H9 (cell line): ENCODE measurements around the gene TMEM183A. TPM values are rescaled to one million over a fixed set of nuclear protein-coding genes. Genes with fewer than 3 reads are reported as not detected.

ENCODE experiments used
- DNase-seq: peaks from one replicate; pipeline ENCODE4 v3.0.0-alpha.2; 2017
- H2AFZ ChIP-seq: one replicate; pipeline ENCODE4 v1.6.1; 2013; ENCODE audit warnings: mild to moderate bottlenecking, low read length, control low read depth, moderate library complexity
- H2AK5ac ChIP-seq: 2 replicates; pipeline ENCODE4 v1.6.1; 2013; ENCODE audit warnings: low read length, control low read depth, mixed read lengths; ENCODE audit not compliant: insufficient read length
- H2BK120ac ChIP-seq: one replicate; pipeline ENCODE4 v1.6.1; 2013; ENCODE audit warnings: low read depth, mild to moderate bottlenecking, low read length, control low read depth, inconsistent platforms; ENCODE audit not compliant: poor library complexity, severe bottlenecking
- H2BK12ac ChIP-seq: 2 replicates; pipeline ENCODE4 v1.6.1; 2013; ENCODE audit warnings: low read length, control low read depth, mixed read lengths, low read depth; ENCODE audit not compliant: insufficient read length
- H2BK15ac ChIP-seq: 2 replicates; pipeline ENCODE4 v1.6.1; 2013; ENCODE audit warnings: low read depth, low read length, control low read depth
- H2BK20ac ChIP-seq: one replicate; pipeline ENCODE4 v1.6.1; 2013; ENCODE audit warnings: low read depth, mild to moderate bottlenecking, low read length, control low read depth, inconsistent platforms; ENCODE audit not compliant: poor library complexity, severe bottlenecking
- H2BK5ac ChIP-seq: 2 replicates; pipeline ENCODE4 v1.6.1; 2013; ENCODE audit warnings: low read length, control low read depth, mixed read lengths; ENCODE audit not compliant: insufficient read length
- H3K14ac ChIP-seq: 2 replicates; pipeline ENCODE4 v1.6.1; 2013; ENCODE audit warnings: low read length, control low read depth; ENCODE audit not compliant: insufficient read depth
- H3K18ac ChIP-seq: 2 replicates; pipeline ENCODE4 v1.6.1; 2013; ENCODE audit warnings: low read depth, mild to moderate bottlenecking, mixed read lengths, low read length, control low read depth; ENCODE audit not compliant: insufficient read length
- H3K23ac ChIP-seq: 2 replicates; pipeline ENCODE4 v1.6.1; 2013; ENCODE audit warnings: low read length, control low read depth, mixed read lengths, low read depth; ENCODE audit not compliant: insufficient read length
- H3K23me2 ChIP-seq: 2 replicates; pipeline ENCODE4 v1.6.1; 2013; ENCODE audit warnings: low read depth, mild to moderate bottlenecking, mixed read lengths, low read length, control low read depth; ENCODE audit not compliant: insufficient read length, poor library complexity, severe bottlenecking
- H3K27ac ChIP-seq: 2 replicates; pipeline ENCODE4 v1.5.1; 2013; ENCODE audit warnings: low read length, control low read depth, mixed read lengths, low read depth; ENCODE audit not compliant: insufficient read length
- H3K27me3 ChIP-seq: 2 replicates; pipeline ENCODE4 v1.6.1; 2013; ENCODE audit warnings: low read length, control low read depth, inconsistent platforms; ENCODE audit not compliant: insufficient read depth
- H3K4ac ChIP-seq: 2 replicates; pipeline ENCODE4 v1.6.1; 2013; ENCODE audit warnings: low read depth, mild to moderate bottlenecking, control low read depth, inconsistent platforms, low read length, moderate library complexity
- H3K4me1 ChIP-seq: 2 replicates; pipeline ENCODE4 v1.6.1; 2013; ENCODE audit warnings: low read length, control low read depth, inconsistent platforms; ENCODE audit not compliant: insufficient read depth
- H3K4me2 ChIP-seq: 2 replicates; pipeline ENCODE4 v1.6.1; 2013; ENCODE audit warnings: low read length, control low read depth, mixed read lengths; ENCODE audit not compliant: insufficient read length, insufficient read depth
- H3K56ac ChIP-seq: 2 replicates; pipeline ENCODE4 v1.6.1; 2013; ENCODE audit warnings: low read depth, mild to moderate bottlenecking, mixed read lengths, low read length, control low read depth; ENCODE audit not compliant: insufficient read length
- H3K79me1 ChIP-seq: 2 replicates; pipeline ENCODE4 v1.6.1; 2013; ENCODE audit warnings: low read depth, mild to moderate bottlenecking, moderate library complexity, low read length, control low read depth, inconsistent platforms; ENCODE audit not compliant: insufficient read depth, poor library complexity, severe bottlenecking
- H3K79me2 ChIP-seq: 2 replicates; pipeline ENCODE4 v1.6.1; 2013; ENCODE audit warnings: low read length, control low read depth, inconsistent platforms; ENCODE audit not compliant: insufficient read depth
- H3K9ac ChIP-seq: 2 replicates; pipeline ENCODE4 v1.6.1; 2013; ENCODE audit warnings: low read length, control low read depth, mixed read lengths; ENCODE audit not compliant: insufficient read length; ENCODE audit errors: extremely low read depth
- H3K9me3 ChIP-seq: one replicate; pipeline ENCODE4 v1.6.1; 2013; ENCODE audit warnings: low read depth, low read length, inconsistent platforms; ENCODE audit not compliant: control insufficient read depth
- H3T11ph ChIP-seq: one replicate; pipeline ENCODE4 v1.6.1; 2013; ENCODE audit warnings: mild to moderate bottlenecking, low read length, control low read depth, inconsistent platforms
- H4K20me1 ChIP-seq: one replicate; pipeline ENCODE4 v1.6.1; 2013; ENCODE audit not compliant: control insufficient read depth, insufficient read length, insufficient read depth
- H4K5ac ChIP-seq: 2 replicates; pipeline ENCODE4 v1.6.1; 2013; ENCODE audit warnings: low read depth, mild to moderate bottlenecking, mixed read lengths, low read length, control low read depth; ENCODE audit not compliant: insufficient read length
- H4K8ac ChIP-seq: replicated peaks from 2 replicates; pipeline ENCODE4 v1.6.1; 2013; ENCODE audit warnings: low read length, control low read depth, mixed read lengths, low read depth; ENCODE audit not compliant: insufficient read length
- H4K91ac ChIP-seq: 2 replicates; pipeline ENCODE4 v1.6.1; 2013; ENCODE audit warnings: low read depth, mild to moderate bottlenecking, moderate library complexity, mixed read lengths, low read length, control low read depth; ENCODE audit not compliant: insufficient read length
- H3K27ac Mint-ChIP-seq, 3 experiments: 2 replicates in 2 of 3; 3 replicates in 1 of 3; pipeline ENCODE4 v1.8.0; 2020 to 2021; ENCODE audit warnings: mixed read lengths in 3 of 3, mild to moderate bottlenecking in 1 of 3, moderate library complexity in 1 of 3
- H3K27me3 Mint-ChIP-seq: 2 replicates; pipeline ENCODE4 v1.8.0; 2021; ENCODE audit warnings: low read depth, mild to moderate bottlenecking, moderate library complexity, mixed read lengths
- H3K36me3 Mint-ChIP-seq, 3 experiments: 2 replicates in 2 of 3; 3 replicates in 1 of 3; pipeline ENCODE4 v1.8.0; 2020 to 2021; ENCODE audit warnings: low read depth in 3 of 3, mixed read lengths in 3 of 3; ENCODE audit not compliant: insufficient read depth in 1 of 3
- H3K4me1 Mint-ChIP-seq, 2 experiments: 2 replicates each; pipeline ENCODE4 v1.8.0; 2020; ENCODE audit warnings: mixed read lengths in 2 of 2
- H3K4me3 Mint-ChIP-seq, 2 experiments: 2 replicates in 1 of 2; 3 replicates in 1 of 2; pipeline ENCODE4 v1.8.0; 2020 to 2021; ENCODE audit warnings: mild to moderate bottlenecking in 2 of 2, mixed read lengths in 2 of 2, moderate library complexity in 1 of 2
- H3K9me3 Mint-ChIP-seq, 2 experiments: 2 replicates in 1 of 2; 3 replicates in 1 of 2; pipeline ENCODE4 v1.8.0; 2020; ENCODE audit warnings: mild to moderate bottlenecking in 2 of 2, mixed read lengths in 2 of 2, moderate library complexity in 1 of 2
- CTCF ChIP-seq: fragments of 200-600 bp; sonication (generic); conservative IDR thresholded peaks from 3 replicates; pipeline ENCODE4 v1.8.0; 2021; ENCODE audit warnings: antibody characterized with exemption, mild to moderate bottlenecking
- WGBS: extraction: QIAGEN DNeasy Blood & Tissue Kit; methylation state at CpG from one replicate; pipeline ENCODE4 v1.1.7; 2013; ENCODE audit warnings: missing lambda C conversion rate, low lambda C conversion rate, mixed read lengths; ENCODE audit not compliant: insufficient read length; ENCODE audit errors: extremely low coverage; 5-methylcytosine and 5-hydroxymethylcytosine counted together
- total RNA-seq: library from RNA; stranded (reverse); gene quantifications from 2 replicates; pipeline ENCODE4 v1.2.1, GENCODE V29; 2021

The TMEM183A gene
- total RNA-seq, 1 experiment from 2014 or later = 93.4 TPM

GRCh38 chr1:203050826-203051225 is 43.7 kb downstream of the TMEM183A start:
- H3K4me1 ChIP-seq = peaks cover 4% of the 10 kb centered on the region; the same call in 1 of the 2 replicates
- H3K27ac Mint-ChIP-seq = no peak overlapping the region
- no peak overlapping the region for H3K23ac ChIP-seq
- H4K91ac ChIP-seq = no peak overlapping the region
- H3T11ph ChIP-seq = no peak overlapping the region
- no peaks in the 10 kb centered on the region for H3K23me2 ChIP-seq
- no peak for TF ChIP-seq CTCF
- no peak overlapping the region for H3K56ac ChIP-seq
- no peak overlapping the region for H3K9ac ChIP-seq
- no peak overlapping the region for H4K5ac ChIP-seq
- H2AFZ ChIP-seq = no peak overlapping the region
- peaks cover 41 to 65% of the 10 kb centered on the region in 2 experiments for H3K4me1 Mint-ChIP-seq
- H3K4ac ChIP-seq = no peak overlapping the region
- H3K4me2 ChIP-seq = no peak overlapping the region
- no peak overlapping the region for H4K8ac ChIP-seq
- no peaks in the 10 kb centered on the region for H3K79me2 ChIP-seq
- H3K79me1 ChIP-seq = no peaks in the 10 kb centered on the region
- no peak overlapping the region for H3K4me3 Mint-ChIP-seq
- no peak overlapping the region for H3K18ac ChIP-seq
- no peak overlapping the region for H2BK5ac ChIP-seq
- no peak overlapping the region for H2AK5ac ChIP-seq
- H3K9me3 Mint-ChIP-seq = no peaks in the 10 kb centered on the region
- H3K14ac ChIP-seq = no peak overlapping the region
- no peak overlapping the region for H2BK120ac ChIP-seq
- H2BK20ac ChIP-seq = no peak overlapping the region
- H3K27me3 Mint-ChIP-seq = no peaks in the 10 kb centered on the region; the same call in 1 of the 2 replicates
- no peak for DNase-seq
- H2BK15ac ChIP-seq = no peak overlapping the region
- no peaks in the 10 kb centered on the region for H3K9me3 ChIP-seq
- H3K27me3 ChIP-seq = no peaks in the 10 kb centered on the region
- H3K36me3 Mint-ChIP-seq = peaks cover 0 to 19% (median 5%) of the 10 kb centered on the region in 3 experiments; a peak in 3 of 7 replicates
- H2BK12ac ChIP-seq = no peak overlapping the region
- WGBS = no CpG with 5 or more reads among the region's 4 CpGs
- H3K27ac ChIP-seq = no peak overlapping the region
- H4K20me1 ChIP-seq = no peaks in the 10 kb centered on the region
